T-helper 9 cell (primary cell): ENCODE measurements around the gene LYST.

ENCODE experiments used
- DNase-seq: peaks from one replicate; pipeline ENCODE4 v3.0.0-alpha.2; 2020

Gene LYST

DNA sequence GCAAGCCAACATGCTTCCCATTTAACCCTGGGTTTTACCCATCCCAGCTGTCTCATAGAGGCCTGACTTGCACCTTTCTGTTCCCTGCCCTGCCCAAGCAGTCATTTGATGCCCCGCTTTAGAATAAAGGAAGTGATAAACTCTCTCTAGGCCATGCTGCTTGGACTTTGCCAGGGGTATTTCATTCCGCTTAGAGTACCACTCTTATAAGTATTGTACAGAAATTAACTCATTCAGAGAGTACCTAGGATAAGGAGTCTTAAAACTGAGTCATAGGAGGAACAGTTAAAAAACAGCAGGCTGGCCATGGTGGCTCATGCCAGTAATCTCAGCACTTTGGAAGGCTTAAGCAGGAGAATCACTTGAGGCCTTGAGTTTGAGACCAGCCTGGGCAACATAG is 21.0 kb upstream of the LYST start:
- no peak for DNase-seq

DNA sequence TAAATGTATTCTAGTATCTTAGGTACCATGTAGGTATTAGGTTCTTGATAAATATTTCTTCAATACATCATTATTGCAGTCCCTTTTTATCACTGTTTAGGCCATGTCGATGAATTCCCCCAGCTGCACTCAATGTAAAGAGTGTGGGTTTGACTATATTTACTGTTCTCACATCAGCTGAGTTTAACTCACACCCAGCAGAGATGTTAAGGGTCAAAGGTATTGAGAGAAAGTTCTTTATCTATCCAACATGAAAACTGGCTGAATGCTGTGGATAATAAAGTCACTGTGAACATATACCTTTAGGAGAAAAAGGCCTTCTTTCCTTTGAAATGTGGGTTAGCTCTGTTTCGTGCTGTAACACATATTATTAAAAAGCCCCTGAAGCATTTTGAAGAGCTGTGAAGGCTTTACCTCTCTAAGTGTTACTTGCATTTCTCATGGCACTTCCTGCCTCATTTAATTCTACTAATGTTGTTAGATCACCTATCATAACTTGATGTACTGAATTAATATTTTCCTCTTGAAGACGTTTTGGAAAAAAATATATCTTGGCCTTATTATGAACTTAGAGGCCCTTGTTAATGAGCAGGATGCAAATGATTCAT is 19.1 kb upstream of the LYST start:
- no peak for DNase-seq

DNA sequence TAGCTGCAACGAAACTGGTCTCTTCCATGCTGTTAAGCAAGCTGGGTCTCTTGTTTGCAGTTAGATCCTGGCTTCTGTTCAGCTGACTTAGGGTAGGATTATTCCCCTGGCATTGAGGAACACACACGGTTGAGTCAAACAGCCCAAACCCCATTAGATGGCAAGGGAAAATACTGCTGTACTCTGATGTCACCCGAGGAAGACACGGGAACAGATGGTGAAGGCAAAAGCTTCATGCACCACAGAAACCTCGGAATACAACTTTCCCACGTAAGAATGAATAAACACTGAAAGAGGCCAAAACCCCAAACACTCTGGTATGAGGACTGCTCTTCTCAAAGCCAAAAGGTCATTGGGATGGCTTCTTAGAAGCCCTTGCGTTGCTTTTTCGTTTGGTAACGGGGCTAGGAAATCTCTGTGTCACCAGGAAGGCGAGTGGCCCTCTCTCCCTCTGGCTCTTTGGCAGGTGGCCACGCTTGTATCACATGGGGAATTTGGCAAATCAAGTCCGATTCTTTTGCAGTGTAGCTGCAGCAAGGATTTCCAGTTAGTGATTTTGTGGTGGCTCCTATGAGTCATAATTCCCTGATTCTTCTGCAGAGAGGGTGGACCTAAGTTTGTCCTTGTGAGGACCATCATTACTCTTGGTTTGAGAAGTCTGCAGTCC is 16.7 kb upstream of the LYST start:
- DNase-seq: no peak

DNA sequence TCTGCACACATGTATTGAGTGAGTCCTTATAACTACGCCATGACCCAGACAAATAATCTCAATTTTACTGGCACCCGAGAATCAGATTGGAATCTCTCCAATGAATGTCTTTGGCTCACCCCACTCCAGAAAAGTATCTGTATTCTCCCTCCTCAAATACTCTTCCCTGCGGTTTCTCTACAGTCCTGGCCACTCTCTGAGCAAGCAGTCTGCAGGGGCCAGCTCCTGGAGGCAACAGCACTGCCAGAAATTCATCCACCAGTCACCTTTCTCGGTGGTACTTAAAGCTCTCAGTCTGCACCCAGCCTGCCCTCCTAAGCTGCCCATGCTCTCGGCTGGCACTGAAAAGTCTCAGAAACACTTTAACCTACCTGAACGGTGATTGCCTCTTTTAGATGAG is 16.1 kb upstream of the LYST start:
- no peak for DNase-seq

DNA sequence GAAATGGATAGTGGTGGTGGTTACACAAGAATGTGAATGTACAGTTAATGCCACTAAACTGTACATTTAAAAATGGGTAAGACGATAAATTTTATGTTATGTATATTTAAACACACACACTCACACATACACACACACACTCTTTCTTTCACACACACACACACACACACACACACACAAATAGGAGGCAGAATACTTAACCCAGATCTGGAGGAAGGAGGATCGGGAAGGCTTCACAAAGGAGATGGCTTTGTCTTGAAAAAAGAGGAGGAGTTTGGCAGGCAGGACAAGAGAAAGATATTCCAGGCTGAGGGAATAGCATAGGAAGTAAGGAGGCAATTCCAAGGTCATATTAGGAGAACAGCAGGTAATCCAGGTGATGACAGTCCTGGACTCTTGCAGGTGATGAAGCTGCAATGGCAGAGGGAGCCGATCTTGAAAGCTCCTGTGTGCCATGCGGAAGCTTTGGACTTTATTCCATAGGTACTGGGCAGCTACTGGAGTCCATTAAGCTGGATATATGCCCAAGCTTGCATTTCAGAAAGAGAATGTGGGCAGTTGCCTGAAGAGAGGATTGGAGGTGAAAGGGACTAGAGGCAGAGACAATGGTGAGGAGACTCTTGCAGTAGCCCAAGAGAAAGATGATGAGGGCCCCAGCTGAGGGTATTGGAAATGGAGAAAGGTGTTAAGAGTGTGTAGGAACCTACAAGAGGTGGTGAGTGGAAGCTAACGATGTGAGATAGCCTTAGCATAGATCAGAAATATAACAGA is 15.4 kb upstream of the LYST start:
- DNase-seq: no peak

DNA sequence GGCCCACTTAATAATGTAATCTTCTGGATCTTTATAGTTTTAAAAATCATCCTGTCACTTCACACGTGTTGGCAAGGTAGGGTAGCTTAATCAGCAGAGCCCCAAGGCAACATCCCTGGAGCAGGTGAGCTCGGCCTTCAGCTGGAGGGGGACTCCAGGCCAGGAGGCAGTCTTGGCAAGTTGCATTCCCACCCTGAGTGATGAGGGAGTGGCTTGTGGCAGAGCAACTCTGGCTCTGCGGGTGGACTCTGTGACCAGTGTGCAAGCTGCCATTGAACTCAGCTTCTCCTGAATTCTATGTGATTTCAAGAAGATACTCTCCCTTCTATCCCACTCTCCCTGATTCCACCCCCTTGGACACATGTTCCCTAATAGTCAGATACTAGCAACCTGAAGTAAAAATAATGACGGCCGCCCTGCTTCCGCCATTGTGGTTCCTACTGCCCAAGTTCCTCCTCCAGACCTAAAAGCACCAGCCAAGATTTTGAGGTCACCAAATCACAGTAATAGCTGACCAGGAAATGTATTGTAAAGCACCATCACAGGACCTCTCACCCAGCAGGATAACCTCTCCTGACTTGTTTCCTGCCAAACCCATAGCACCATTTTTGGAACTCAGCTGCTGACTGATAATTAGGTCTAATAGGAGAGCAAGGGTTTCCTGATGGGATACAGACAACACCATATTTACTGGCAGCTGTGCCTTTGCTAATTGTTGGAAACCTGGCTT is 11.5 kb upstream of the LYST start:
- no peak for DNase-seq

DNA sequence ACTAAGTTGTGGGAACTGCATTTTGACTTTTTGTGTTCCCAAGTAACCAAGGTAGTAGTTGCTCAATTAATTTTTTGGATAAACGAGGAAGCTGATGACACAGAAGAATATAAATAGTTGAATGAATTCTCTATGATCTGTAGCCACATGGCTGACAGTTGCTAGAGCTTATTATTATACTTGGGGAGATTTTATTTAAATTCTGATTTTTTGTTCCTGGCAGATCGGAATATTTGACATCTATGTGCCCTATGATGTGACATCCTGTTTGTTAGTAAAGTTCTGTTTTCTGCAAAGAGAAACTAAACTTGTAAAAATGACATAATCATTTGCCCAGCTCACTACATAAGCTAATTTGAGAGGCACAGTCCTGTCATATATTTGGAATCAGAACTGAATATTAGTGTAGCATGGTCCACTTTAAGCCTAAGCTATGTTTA is 9.7 kb upstream of the LYST start:
- DNase-seq: no peak

DNA sequence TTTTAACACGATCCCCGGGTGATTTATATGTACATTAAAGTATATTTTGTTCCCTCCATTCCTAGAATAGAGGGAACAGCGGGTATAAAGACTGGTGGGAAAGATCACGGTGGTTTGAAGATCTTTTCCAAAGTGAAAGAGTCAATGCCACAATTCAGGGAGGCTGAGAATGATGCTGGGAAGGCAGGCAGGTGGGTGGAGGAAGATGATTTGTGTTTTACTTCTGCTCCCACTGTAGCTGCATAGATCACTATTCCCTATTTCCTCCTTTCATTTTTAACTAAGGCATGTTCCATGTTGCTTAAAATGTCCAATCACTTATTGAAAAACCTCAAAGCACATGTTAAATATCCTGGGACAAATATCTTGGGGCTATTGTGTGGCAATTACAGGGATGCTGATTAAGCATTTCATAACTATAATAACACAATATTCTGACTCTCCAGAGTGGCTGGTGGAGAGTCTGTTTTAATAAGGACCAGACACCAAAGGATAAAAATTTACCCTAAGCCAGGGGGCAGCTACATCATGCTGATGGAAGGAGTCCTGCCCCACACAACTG is 8.4 kb upstream of the LYST start:
- no peak for DNase-seq

DNA sequence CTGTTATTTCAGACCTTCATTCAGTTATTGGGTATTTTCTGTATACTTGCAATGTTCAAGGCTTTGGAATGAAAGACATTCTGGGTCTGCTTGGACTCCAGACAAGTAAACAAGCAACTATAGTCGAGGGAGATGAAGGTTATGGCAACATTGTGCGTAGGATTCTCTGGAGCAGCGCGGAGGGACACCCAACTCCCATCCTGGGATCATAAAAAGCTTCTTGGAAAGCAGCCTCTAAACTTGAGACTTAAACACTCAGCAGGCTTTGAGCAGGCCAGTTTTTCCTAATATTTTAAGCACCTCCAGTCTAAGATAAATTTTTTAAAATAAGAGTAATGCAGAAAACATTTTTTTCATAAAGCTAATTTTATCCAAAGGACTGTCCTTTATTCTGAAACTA is 7.6 kb upstream of the LYST start:
- no peak for DNase-seq

DNA sequence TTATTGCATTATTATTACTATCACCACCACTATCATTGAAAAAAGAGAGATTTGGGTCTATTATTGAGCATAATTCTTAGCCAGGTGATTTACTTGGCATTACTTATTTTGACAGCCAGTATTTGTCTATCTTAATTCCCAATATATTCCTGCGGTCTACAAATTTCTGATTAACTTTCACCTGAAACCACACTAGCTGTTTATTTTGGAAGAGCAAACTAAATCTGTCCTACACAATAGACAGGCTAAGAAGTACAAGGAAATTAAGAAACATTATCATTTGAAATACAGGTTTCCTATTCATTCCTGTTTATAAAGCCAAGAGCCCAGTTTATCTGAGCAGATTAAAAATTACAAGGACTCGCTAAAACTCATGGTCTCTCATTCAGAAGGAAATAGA is 6.9 kb upstream of the LYST start:
- no peak for DNase-seq

DNA sequence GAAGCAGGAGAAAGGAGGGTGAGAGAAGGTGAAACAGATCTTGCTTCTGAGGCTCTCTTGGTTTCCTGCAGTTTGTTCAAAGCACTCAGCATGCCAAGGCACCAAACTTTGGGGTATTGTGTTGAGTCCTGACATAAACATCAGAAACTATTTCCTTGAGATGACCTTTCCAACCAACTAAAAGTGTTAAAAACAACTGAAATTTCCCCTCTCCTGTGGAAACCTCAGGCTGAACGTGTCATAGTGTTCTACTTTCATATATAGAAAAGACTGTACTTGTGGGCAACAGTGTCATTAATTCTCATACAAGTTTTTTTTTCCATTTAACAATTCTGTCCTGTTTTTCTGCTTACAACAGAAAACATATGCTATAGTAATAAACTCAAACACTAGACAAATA is 6.3 kb upstream of the LYST start:
- no peak for DNase-seq

DNA sequence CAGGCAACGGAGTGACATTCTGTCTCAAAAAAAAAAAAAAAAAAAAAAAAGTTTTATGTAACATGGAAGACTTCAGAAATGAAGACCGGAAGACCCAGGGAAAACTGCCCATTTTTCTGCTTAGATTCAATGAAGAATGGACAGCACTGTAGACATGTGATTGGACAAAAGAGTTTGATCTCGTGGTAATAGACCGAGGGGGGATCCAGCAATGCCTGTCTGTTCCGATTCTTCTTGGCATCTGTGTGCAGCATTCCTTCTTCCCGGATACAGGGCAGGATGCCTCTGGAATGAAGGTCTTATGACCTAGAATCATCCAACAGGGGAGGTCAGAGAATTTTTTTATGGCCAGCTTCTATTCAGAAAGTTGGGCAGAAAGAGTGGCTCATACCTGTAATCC is 5.6 kb upstream of the LYST start:
- no peak for DNase-seq

DNA sequence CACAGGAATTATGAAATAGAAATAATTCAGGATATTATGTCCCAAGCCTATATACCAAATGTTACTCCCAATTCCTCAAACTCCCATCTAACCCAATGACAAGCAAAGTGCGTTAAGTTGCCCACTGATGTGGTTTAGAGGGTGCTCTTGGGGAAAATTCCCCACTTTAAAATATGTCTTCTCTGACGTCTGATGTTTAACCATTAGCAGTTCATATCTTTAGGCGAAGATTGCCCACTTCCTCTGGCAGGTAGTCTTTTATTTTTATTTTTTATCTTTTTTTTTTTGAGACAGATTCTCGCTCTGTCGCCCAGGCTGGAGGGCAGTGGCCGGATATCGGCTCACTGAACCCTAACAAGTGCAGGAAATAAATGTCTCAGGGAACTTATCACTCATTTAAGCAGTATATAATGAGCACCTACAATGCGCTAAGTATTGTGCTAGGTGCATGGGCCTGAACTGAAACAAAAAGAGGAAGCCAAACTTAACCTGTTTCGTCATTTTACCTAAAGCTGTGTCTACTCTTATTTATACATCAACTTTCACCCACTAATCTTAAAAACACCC is 1.3 kb upstream of the LYST start:
- DNase-seq: peak; percentile 20

DNA sequence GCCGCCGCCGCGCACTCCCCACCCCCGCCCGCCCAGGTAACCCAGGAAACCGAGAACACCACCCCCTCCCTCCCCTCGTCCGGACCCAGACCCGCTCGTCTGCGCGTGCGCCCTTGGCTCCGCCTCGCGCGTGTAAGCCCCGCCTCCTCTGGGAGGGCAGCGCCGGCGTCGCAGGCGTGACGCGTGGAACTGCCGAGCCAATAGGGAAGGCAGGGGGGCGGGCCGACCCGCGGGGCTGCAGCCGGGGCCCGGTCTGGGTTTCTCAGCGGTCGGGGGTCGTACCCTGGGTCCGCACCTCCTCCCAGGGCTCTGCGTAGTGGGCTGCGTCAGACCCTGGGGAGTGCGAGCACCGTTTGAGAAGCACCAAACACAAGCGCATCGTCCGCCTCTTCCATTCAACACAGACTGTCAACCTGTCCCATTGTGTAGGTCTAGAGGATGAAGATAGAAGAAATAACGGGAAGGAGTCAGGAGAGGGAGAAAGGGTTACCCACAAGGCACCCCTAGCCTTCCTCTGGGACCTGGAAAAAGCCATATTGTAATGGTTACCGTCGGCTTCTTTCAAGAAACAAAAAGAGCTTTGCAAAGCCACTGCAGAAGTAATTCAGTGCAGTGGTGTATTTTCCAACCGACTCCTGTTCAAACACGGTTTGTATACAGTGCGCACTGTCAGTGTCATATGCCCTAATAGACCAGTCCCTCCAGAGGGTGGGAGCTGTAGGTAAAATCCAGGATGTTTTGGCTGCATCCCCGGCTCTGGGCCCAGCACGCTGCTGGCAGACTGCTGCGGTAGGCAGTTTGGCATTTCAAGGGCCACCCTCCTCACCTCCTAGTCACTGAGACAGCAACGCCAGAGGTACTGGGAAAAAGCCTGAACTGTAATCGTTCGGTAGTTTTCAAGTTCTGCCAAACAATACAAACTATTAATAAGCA is 473 bp upstream of the LYST start:
- peak; percentile 95 for DNase-seq

DNA sequence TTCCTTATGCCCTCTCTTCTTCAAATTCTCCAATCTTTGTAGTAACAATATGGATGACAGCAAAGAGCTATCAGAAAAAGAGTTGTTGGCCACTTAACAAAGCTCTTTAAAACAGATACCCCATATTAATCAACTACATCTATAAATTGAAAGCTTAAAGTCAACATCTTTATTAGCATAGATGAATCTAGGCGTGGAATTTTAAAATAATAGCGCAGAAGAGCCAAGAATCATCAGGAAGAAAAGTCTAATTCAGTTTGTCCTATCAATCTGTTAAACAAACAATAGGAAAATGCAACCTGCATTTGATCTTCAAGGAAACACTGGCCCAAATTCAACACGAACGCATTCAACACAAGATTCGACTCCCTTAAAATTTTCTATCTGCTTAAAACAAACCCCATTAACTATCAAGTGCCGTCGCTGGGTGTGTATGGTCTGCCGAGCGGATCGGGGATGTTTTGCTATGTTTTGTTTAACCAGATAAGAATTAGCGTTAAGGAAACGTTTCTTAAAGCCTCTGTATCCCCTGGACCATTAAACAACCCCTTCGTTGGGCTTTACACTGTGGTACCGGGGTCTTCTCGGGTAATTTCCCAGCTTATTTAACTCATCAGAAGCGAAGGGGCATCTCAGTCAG is 1.0 kb downstream of the LYST start:
- no peak for DNase-seq

DNA sequence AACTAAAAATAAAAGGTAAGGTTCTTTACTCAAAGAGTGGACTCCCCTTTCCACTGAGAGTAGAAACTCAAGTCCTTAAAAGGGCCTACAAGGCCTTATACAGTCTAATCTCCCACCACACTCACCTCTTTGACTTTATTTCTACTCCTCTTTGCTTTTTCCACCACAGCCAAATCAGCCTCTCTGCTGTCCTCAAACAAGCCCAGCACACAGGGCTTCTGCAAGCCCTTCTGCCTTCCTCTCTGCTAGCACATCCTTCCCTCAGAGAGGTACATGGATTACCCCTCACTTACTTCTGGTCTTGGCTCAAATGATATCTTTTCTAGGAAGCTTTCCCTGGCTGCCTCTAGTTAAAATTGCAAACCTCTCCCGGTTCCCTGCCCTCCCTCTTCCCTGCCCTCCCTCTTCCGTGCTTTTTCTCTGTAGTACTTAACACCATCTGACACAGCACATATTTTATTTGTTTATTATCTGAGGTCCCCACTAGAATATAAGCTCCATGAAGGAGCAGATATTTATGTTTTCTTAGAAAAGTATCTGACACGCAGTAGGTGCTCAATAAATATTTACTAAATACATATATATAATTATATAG is 1.7 kb downstream of the LYST start:
- no peak for DNase-seq

DNA sequence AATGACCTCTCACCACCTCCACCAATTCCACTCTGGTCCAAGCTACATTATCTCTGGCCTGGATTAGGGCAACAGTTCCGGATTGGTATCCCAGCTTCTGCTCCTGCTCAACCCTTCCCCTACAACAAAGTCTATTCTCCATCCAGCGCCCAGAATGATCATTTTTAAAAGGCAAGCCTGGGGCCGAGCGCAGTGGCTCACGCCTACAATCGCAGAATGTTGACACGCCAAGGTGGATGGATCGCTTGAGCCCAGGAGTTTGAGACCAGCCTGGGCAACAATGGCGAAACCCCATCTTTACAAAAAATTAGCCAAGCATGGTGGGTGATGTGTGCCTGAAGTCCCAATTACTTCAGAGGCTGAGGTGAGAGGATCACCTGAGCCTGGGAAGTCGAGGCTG is 2.2 kb downstream of the LYST start:
- no peak for DNase-seq

DNA sequence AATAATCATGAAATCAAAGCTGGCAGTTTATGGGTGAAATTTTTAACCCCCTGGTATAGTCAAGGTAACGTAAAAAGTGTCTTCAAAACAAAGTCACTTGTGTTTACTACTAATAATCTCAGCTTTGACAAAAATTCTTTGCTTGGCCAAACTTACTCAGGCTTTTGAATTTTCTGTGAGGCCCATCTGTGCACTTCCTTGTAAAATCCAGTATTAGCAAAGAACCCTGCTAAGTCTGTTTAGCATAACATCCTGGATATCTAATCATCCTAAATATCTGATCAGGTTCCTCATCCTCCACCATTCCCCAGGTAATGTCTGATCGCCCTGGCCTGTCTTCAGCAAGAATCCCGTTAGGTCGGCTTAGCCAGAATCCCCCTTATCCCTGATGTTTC is 3.0 kb downstream of the LYST start:
- no peak for DNase-seq

DNA sequence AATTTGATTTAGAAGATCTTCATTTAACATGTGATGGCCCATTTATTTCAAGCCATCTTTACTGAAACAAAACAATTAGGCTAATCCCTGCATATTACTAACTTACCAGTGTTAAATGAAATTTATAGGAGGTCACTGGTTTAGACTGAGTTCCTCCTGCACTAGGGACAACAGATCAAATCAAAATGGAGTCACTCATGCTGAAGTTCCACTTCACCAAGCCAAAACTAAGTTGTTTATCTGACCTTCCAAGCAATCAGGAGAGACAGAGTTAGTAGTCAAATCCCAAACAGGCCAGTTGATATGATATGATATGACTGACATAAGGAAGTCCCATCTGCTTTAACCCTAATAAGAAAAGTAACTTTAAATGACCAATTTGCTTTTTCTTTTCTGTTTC is 4.8 kb downstream of the LYST start:
- no peak for DNase-seq

DNA sequence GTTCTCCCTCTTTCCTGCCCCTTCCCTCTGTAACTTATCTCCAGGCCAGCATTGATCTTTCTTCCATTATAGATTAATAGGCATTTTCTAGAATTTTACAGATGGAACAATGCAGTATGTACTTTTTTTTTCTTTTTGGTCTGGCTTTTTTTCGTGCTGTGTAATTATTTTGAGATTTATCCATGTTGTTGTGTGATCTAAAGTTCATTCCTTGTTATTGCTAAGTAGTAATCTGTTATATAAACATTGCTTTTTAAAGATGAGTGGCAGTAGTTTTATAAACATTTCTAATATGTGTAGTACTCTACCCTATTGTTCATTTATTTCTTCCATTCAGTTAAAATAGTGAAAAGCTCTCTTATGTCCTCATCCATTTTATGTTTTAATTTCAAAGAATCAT is 5.9 kb downstream of the LYST start:
- no peak for DNase-seq

DNA sequence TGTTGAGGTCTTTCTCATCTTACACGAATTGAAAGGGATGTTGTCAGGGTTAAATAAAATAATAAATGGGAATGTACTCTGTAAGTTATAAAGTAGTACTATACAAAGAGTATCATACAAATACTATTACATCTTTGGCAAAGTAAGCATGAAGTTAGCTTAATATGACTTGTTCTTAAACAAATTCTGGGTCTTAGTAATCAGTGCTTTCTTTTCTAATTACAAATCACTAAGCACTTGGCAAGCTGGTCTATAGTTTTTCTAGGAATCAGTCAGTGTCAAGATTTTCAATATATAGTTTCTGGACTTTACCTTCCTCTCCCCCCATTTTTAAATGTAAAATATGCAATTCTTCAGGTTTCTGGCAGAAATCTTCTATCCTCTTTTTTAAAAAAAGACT is 6.9 kb downstream of the LYST start:
- no peak for DNase-seq
